A549 (cell line): ENCODE results near the gene PYY.

Source experiments
- CBX2 ChIP-seq: fragments of 200-600 bp; sonication (generic); IDR thresholded peaks from 2 replicates; pipeline ENCODE4 v1.6.1; 2016; ENCODE audit warnings: low read depth, mild to moderate bottlenecking, borderline replicate concordance
- CEBPB ChIP-seq, 2 experiments: fragments of >200 bp in 1 of 2; sonication (Bioruptor Twin) in 1 of 2; formaldehyde crosslinking in 1 of 2; IDR thresholded peaks; 2 replicates each; pipeline ENCODE4 v1.6.1; 2012 to 2016
- EP300 ChIP-seq, 2 experiments: fragments of >200 bp; sonication (Bioruptor Twin); formaldehyde crosslinking; IDR thresholded peaks; 2 replicates in 1 of 2; 3 replicates in 1 of 2; pipeline ENCODE4 v1.6.1; 2016 to 2017
- HDAC2 ChIP-seq: fragments of 200-600 bp; sonication (generic); IDR thresholded peaks from 2 replicates; pipeline ENCODE4 v1.6.1; 2016
- JUNB ChIP-seq: fragments of >200 bp; sonication (Bioruptor Twin); formaldehyde crosslinking; IDR thresholded peaks from 2 replicates; pipeline ENCODE4 v1.6.1; 2016
- KDM1A ChIP-seq: fragments of 200-600 bp; sonication (generic); IDR thresholded peaks from 2 replicates; pipeline ENCODE4 v1.6.1; 2016; ENCODE audit warnings: low read depth, mild to moderate bottlenecking
- MAFK ChIP-seq: fragments of 450-650 bp; IDR thresholded peaks from 2 replicates; pipeline ENCODE4 v1.6.1; 2014; ENCODE audit not compliant: partially characterized antibody
- MAX ChIP-seq: IDR thresholded peaks from 2 replicates; pipeline ENCODE4 v1.6.1; 2012
- POLR2A ChIP-seq: IDR thresholded peaks from 2 replicates; pipeline ENCODE4 v1.6.1; 2012; ENCODE audit warnings: mild to moderate bottlenecking, low read length
- RAD21 ChIP-seq, 2 experiments: fragments of >200 bp in 1 of 2; sonication (Bioruptor Twin) in 1 of 2; formaldehyde crosslinking in 1 of 2; IDR thresholded peaks in 1 of 2; conservative IDR thresholded peaks in 1 of 2; 2 replicates in 1 of 2; 3 replicates in 1 of 2; pipeline ENCODE4 v1.6.1; 2012 to 2018; ENCODE audit warnings: inconsistent platforms in 1 of 2
- SMC3 ChIP-seq: fragments of >200 bp; sonication (Bioruptor Twin); formaldehyde crosslinking; IDR thresholded peaks from 3 replicates; pipeline ENCODE4 v1.6.1; 2018; ENCODE audit warnings: inconsistent platforms
- ZSCAN20 ChIP-seq: fragments of 250-450 bp; sonication (Bioruptor Pico); IDR thresholded peaks from 2 replicates; pipeline ENCODE4 v1.8.0; 2022; ENCODE audit warnings: mild to moderate bottlenecking, moderate library complexity
- TF ChIP-seq, protein P1 (sequence below): fragments of >200 bp; sonication (Bioruptor Twin); formaldehyde crosslinking; IDR thresholded peaks from 3 replicates; pipeline ENCODE4 v1.5.1; 2016
- TF ChIP-seq, protein P2 (sequence below): fragments of 200-600 bp; sonication (generic); IDR thresholded peaks from 2 replicates; pipeline ENCODE4 v1.6.1; 2016; ENCODE audit warnings: antibody characterized with exemption, mild to moderate bottlenecking, moderate library complexity

DNA sequence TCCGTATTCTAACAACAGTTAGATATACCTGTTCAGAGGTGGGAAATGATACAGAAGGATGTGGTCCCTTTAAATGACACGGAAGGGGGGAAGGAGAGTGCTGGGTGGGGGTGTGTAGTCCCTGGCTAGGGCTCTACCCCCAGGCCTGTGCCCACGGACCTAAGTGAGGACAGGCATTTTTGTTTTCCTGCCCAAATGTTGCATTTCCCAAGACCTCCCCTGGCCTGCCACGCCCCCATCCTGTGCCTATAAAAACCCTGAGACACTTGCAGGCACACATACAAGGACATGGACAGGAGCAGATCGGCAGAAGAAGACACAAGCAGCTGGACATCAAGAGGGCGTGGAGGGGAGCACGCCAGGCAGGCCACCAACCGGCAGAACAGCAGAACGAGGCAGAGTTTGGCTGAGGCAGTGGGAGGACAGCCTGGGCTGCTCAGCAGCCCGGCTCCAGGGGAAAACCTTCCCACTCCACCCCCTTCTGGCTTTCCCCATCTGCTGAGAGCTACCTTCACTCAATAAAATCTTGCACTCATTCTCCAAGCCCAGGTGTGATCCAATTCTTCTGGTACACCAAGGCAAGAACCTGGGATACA lies 33.1 kb downstream of the PYY start:
- no peak for TF ChIP-seq KDM1A
- TF ChIP-seq EP300 (IDR thresholded peaks at IDR 0.05): no peak
- TF ChIP-seq RAD21 (conservative IDR thresholded peaks at IDR 0.05 in 1 of 2, IDR thresholded peaks at IDR 0.05 in 1 of 2): no peak
- TF ChIP-seq, protein P1, sequence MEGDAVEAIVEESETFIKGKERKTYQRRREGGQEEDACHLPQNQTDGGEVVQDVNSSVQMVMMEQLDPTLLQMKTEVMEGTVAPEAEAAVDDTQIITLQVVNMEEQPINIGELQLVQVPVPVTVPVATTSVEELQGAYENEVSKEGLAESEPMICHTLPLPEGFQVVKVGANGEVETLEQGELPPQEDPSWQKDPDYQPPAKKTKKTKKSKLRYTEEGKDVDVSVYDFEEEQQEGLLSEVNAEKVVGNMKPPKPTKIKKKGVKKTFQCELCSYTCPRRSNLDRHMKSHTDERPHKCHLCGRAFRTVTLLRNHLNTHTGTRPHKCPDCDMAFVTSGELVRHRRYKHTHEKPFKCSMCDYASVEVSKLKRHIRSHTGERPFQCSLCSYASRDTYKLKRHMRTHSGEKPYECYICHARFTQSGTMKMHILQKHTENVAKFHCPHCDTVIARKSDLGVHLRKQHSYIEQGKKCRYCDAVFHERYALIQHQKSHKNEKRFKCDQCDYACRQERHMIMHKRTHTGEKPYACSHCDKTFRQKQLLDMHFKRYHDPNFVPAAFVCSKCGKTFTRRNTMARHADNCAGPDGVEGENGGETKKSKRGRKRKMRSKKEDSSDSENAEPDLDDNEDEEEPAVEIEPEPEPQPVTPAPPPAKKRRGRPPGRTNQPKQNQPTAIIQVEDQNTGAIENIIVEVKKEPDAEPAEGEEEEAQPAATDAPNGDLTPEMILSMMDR: no peak
- no peak for TF ChIP-seq ZSCAN20
- TF ChIP-seq SMC3: no peak
- no peak for TF ChIP-seq POLR2A
- TF ChIP-seq HDAC2: no peak
- TF ChIP-seq JUNB: no peak
- no peak for TF ChIP-seq MAFK
- TF ChIP-seq, protein P2, sequence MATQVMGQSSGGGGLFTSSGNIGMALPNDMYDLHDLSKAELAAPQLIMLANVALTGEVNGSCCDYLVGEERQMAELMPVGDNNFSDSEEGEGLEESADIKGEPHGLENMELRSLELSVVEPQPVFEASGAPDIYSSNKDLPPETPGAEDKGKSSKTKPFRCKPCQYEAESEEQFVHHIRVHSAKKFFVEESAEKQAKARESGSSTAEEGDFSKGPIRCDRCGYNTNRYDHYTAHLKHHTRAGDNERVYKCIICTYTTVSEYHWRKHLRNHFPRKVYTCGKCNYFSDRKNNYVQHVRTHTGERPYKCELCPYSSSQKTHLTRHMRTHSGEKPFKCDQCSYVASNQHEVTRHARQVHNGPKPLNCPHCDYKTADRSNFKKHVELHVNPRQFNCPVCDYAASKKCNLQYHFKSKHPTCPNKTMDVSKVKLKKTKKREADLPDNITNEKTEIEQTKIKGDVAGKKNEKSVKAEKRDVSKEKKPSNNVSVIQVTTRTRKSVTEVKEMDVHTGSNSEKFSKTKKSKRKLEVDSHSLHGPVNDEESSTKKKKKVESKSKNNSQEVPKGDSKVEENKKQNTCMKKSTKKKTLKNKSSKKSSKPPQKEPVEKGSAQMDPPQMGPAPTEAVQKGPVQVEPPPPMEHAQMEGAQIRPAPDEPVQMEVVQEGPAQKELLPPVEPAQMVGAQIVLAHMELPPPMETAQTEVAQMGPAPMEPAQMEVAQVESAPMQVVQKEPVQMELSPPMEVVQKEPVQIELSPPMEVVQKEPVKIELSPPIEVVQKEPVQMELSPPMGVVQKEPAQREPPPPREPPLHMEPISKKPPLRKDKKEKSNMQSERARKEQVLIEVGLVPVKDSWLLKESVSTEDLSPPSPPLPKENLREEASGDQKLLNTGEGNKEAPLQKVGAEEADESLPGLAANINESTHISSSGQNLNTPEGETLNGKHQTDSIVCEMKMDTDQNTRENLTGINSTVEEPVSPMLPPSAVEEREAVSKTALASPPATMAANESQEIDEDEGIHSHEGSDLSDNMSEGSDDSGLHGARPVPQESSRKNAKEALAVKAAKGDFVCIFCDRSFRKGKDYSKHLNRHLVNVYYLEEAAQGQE: no peak
- TF ChIP-seq MAX: no peak
- no peak for TF ChIP-seq CBX2
- TF ChIP-seq CEBPB (IDR thresholded peaks at IDR 0.05): no peak
